IMR-90 (cell line): Measurements from ENCODE around the gene ERMAP.

Source experiments
- CEBPB ChIP-seq: IDR thresholded peaks from 2 replicates; pipeline ENCODE4 v1.6.1; 2012; ENCODE audit warnings: low read depth, low read length, improper control_type of control experiment
- MAFK ChIP-seq: IDR thresholded peaks from 2 replicates; pipeline ENCODE4 v1.6.1; 2012; ENCODE audit warnings: low read depth, low read length, improper control_type of control experiment
- MAZ ChIP-seq: IDR thresholded peaks from 2 replicates; pipeline ENCODE4 v1.6.1; 2012; ENCODE audit warnings: low read depth, mild to moderate bottlenecking, low read length, improper control_type of control experiment, moderate library complexity, borderline replicate concordance
- NFE2L2 ChIP-seq: fragments of 150-350 bp; IDR thresholded peaks from 2 replicates; pipeline ENCODE4 v1.6.1; 2016; ENCODE audit warnings: low read depth, mild to moderate bottlenecking, low read length
- POLR2A ChIP-seq: IDR thresholded peaks from 2 replicates; pipeline ENCODE4 v1.6.1; 2012; ENCODE audit warnings: mild to moderate bottlenecking, low read depth, low read length
- RAD21 ChIP-seq: IDR thresholded peaks from 2 replicates; pipeline ENCODE4 v1.6.1; 2012; ENCODE audit warnings: low read length, improper control_type of control experiment
- RCOR1 ChIP-seq: IDR thresholded peaks from 2 replicates; pipeline ENCODE4 v1.6.1; 2012; ENCODE audit warnings: mild to moderate bottlenecking, low read length, improper control_type of control experiment; ENCODE audit not compliant: insufficient replicate concordance
- RFX5 ChIP-seq: IDR thresholded peaks from 2 replicates; pipeline ENCODE4 v1.8.0; 2012; ENCODE audit warnings: low read depth, mild to moderate bottlenecking, low read length, moderate library complexity
- SMC3 ChIP-seq: fragments of 150-350 bp; IDR thresholded peaks from 2 replicates; pipeline ENCODE4 v1.6.1; 2016; ENCODE audit warnings: low read depth, mild to moderate bottlenecking, antibody characterized with exemption, low read length, moderate library complexity
- TF ChIP-seq, protein P1 (sequence below): conservative IDR thresholded peaks from 2 replicates; pipeline ENCODE4 v1.5.1; 2012; ENCODE audit warnings: mild to moderate bottlenecking, low read depth, low read length, improper control_type of control experiment
- TF ChIP-seq, protein P2 (sequence below): fragments of 150-350 bp; IDR thresholded peaks from 2 replicates; pipeline ENCODE4 v1.6.1; 2017; ENCODE audit warnings: mild to moderate bottlenecking, antibody characterized with exemption, low read length, low read depth
- TF ChIP-seq, protein P3 (sequence below): fragments of 150-350 bp; IDR thresholded peaks from 2 replicates; pipeline ENCODE4 v1.6.1; 2016; ENCODE audit warnings: low read depth, mild to moderate bottlenecking, low read length, moderate library complexity, borderline replicate concordance

DNA sequence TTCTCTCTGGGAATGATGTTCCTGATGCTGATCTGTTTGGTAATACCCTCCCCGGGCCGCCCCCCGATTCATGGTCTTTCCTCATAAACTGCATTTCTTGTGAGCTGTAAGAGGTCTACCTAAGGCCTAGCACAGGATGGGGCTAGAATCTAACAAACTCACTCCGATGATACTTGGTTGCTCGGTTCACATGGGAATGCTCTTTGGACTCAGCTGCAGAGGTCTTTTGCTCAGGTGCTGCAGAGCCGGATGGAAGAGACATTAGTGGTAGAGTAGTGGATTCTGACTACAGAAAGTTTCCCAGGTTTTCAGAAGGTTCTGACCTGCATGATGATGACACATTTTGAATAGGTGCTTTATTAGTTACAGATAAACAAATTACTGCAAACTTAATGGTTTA lies 40.4 kb upstream of the ERMAP start:
- TF ChIP-seq NFE2L2 = no peak
- TF ChIP-seq POLR2A = no peak
- TF ChIP-seq, protein P1, sequence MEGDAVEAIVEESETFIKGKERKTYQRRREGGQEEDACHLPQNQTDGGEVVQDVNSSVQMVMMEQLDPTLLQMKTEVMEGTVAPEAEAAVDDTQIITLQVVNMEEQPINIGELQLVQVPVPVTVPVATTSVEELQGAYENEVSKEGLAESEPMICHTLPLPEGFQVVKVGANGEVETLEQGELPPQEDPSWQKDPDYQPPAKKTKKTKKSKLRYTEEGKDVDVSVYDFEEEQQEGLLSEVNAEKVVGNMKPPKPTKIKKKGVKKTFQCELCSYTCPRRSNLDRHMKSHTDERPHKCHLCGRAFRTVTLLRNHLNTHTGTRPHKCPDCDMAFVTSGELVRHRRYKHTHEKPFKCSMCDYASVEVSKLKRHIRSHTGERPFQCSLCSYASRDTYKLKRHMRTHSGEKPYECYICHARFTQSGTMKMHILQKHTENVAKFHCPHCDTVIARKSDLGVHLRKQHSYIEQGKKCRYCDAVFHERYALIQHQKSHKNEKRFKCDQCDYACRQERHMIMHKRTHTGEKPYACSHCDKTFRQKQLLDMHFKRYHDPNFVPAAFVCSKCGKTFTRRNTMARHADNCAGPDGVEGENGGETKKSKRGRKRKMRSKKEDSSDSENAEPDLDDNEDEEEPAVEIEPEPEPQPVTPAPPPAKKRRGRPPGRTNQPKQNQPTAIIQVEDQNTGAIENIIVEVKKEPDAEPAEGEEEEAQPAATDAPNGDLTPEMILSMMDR = no peak
- TF ChIP-seq, protein P2, sequence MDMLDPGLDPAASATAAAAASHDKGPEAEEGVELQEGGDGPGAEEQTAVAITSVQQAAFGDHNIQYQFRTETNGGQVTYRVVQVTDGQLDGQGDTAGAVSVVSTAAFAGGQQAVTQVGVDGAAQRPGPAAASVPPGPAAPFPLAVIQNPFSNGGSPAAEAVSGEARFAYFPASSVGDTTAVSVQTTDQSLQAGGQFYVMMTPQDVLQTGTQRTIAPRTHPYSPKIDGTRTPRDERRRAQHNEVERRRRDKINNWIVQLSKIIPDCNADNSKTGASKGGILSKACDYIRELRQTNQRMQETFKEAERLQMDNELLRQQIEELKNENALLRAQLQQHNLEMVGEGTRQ = no peak
- TF ChIP-seq RAD21 = no peak
- TF ChIP-seq RCOR1 = no peak
- TF ChIP-seq CEBPB = no peak
- no peak for TF ChIP-seq RFX5
- no peak for TF ChIP-seq MAZ
- no peak for TF ChIP-seq MAFK
- TF ChIP-seq, protein P3, sequence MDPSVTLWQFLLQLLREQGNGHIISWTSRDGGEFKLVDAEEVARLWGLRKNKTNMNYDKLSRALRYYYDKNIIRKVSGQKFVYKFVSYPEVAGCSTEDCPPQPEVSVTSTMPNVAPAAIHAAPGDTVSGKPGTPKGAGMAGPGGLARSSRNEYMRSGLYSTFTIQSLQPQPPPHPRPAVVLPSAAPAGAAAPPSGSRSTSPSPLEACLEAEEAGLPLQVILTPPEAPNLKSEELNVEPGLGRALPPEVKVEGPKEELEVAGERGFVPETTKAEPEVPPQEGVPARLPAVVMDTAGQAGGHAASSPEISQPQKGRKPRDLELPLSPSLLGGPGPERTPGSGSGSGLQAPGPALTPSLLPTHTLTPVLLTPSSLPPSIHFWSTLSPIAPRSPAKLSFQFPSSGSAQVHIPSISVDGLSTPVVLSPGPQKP = no peak
- no peak for TF ChIP-seq SMC3
